Choroid plexus epithelial cell (primary cell): ENCODE measurements around the gene CNIH4.
"Not testable (repeated sequence)": the region's sequence is repeated elsewhere in the genome, so short reads cannot be mapped to it uniquely, and the experiment has no call there.

Experiments used
- DNase-seq: peaks from one replicate; pipeline ENCODE4 v3.0.0-alpha.2; 2010; ENCODE audit warnings: low read depth
- H3K4me3 ChIP-seq: 2 replicates; pipeline ENCODE4 v1.5.1; 2011; ENCODE audit warnings: low read depth, mild to moderate bottlenecking, control low read depth, low read length, moderate library complexity
- CTCF ChIP-seq: conservative IDR thresholded peaks from 2 replicates; pipeline ENCODE4 v1.5.1; 2011; ENCODE audit warnings: low read depth, mild to moderate bottlenecking, control low read depth, inconsistent platforms, low read length, moderate library complexity

Gene CNIH4

GRCh38 chr1:224425279-224425884 is 68.7 kb downstream of the CNIH4 start:
- no peak overlapping the region for H3K4me3 ChIP-seq
- no peak for TF ChIP-seq CTCF
- peak; percentile 20 for DNase-seq

- not testable (repeated sequence) for H3K4me3 ChIP-seq, DNase-seq
Measured at GRCh38 chr1:224426869-224427268, 70.2 kb downstream of the CNIH4 start.

- TF ChIP-seq CTCF: no peak
- H3K4me3 ChIP-seq: no peak overlapping the region
- DNase-seq: peak; percentile 78
Measured at GRCh38 chr1:224427346-224427745, 70.7 kb downstream of the CNIH4 start.

GRCh38 chr1:224428713-224429112 is 72.0 kb downstream of the CNIH4 start:
- DNase-seq, H3K4me3 ChIP-seq: not testable (repeated sequence)
